H1 (cell line): Measurements from ENCODE around the gene EFEMP2.

Source experiments
- BRCA1 ChIP-seq: IDR thresholded peaks from 2 replicates; pipeline ENCODE4 v1.6.1; 2012; ENCODE audit warnings: low read depth, low read length, improper control_type of control experiment
- CHD1 ChIP-seq: IDR thresholded peaks from 2 replicates; pipeline ENCODE4 v1.6.1; 2012; ENCODE audit warnings: low read depth, low read length, improper control_type of control experiment
- EZH2 ChIP-seq: fragments of 200-600 bp; sonication (generic); IDR thresholded peaks from 2 replicates; pipeline ENCODE4 v1.7.1; 2012; ENCODE audit warnings: low read depth, mild to moderate bottlenecking, moderate library complexity, low read length, inconsistent platforms; ENCODE audit not compliant: severe bottlenecking
- POLR2A ChIP-seq, 2 experiments: IDR thresholded peaks; 1 replicate in 1 of 2; 2 replicates in 1 of 2; pipeline ENCODE4 v1.6.1; 2011; ENCODE audit warnings: low read depth in 2 of 2, low read length in 2 of 2, mild to moderate bottlenecking in 2 of 2; ENCODE audit errors: control extremely low read depth in 1 of 2
- RAD21 ChIP-seq, 2 experiments: IDR thresholded peaks in 1 of 2; conservative IDR thresholded peaks in 1 of 2; 2 replicates each; pipeline ENCODE4 v1.6.1; 2011; ENCODE audit warnings: low read depth in 2 of 2, low read length in 2 of 2, improper control_type of control experiment in 1 of 2, inconsistent platforms in 1 of 2, mild to moderate bottlenecking in 1 of 2, moderate library complexity in 1 of 2
- RXRA ChIP-seq: IDR thresholded peaks from 2 replicates; pipeline ENCODE4 v1.6.1; 2011; ENCODE audit warnings: low read depth, mild to moderate bottlenecking, low read length, moderate library complexity; ENCODE audit not compliant: insufficient read depth

- TF ChIP-seq POLR2A (IDR thresholded peaks at IDR 0.05; ENCODE audit: control extremely low read depth in 1 of 2, low read depth in 2 of 2, low read length in 2 of 2): no peak
- no peak for TF ChIP-seq BRCA1
- no peak for TF ChIP-seq EZH2
- no peak for TF ChIP-seq CHD1
- TF ChIP-seq RAD21 (IDR thresholded peaks at IDR 0.05 in 1 of 2, conservative IDR thresholded peaks at IDR 0.05 in 1 of 2; ENCODE audit: low read depth in 2 of 2, low read length in 2 of 2): no peak
- no peak for TF ChIP-seq RXRA
These were observed 2.3 kb downstream of the EFEMP2 start for GRCh38 chr11:65870307-65870658.
